OCI-LY3 (cell line): ENCODE results near the gene BRAF.

ENCODE experiments used
- EZH2phosphoT487 ChIP-seq: fragments of 200-600 bp; shearing (Covaris generic); IDR thresholded peaks from 2 replicates; pipeline ENCODE4 v1.6.1; 2018; ENCODE audit warnings: antibody characterized with exemption, mixed run types, low read depth
- TF ChIP-seq, protein P1 (sequence below): fragments of 200-600, 300-600 bp; sonication (generic); IDR thresholded peaks from 2 replicates; pipeline ENCODE4 v1.5.1; 2014; ENCODE audit warnings: antibody characterized with exemption, low read length, low read depth

GRCh38 chr7:140673774-140674155, 251.0 kb downstream of the BRAF start:
- TF ChIP-seq, protein P1, sequence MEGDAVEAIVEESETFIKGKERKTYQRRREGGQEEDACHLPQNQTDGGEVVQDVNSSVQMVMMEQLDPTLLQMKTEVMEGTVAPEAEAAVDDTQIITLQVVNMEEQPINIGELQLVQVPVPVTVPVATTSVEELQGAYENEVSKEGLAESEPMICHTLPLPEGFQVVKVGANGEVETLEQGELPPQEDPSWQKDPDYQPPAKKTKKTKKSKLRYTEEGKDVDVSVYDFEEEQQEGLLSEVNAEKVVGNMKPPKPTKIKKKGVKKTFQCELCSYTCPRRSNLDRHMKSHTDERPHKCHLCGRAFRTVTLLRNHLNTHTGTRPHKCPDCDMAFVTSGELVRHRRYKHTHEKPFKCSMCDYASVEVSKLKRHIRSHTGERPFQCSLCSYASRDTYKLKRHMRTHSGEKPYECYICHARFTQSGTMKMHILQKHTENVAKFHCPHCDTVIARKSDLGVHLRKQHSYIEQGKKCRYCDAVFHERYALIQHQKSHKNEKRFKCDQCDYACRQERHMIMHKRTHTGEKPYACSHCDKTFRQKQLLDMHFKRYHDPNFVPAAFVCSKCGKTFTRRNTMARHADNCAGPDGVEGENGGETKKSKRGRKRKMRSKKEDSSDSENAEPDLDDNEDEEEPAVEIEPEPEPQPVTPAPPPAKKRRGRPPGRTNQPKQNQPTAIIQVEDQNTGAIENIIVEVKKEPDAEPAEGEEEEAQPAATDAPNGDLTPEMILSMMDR: no peak
- no peak for TF ChIP-seq EZH2phosphoT487
